Measurements from ENCODE around the gene PAK1.

PAK1 gene

DNA sequence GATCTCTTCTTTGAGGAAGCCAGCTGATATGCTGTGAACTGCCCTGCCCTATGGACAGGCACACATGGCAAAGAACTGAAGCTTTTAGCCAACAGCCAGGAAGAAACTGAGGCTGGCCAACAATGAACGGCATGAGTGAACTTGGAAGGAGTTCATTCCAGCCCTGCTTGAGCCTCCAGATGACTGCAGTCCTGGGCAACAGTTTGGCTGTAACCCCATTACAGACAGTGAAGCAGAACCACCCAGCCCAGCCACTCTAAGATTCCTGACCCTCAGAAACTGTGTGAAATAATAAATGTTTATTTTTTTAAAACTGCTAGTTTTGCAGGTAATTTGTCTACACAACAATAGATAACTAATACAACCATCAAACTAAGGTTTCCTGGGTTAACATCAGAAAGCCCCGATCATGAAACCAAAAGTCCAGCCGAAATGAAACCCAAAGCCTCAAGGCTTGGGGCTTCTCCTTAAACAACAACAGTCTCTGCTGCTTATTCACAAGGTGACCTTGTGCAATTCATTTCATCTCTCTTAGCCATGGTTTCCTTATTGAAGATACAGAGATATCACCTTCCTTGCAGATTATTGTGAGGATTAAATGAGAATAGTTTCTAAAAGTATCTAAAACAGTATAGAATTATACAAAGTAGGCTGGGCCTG lies 31.4 kb downstream of the PAK1 start:
- Mint-ChIP-seq H3K27ac (no peak overlapping the region), H3K27me3 (peaks cover 6 to 18% of the 10 kb centered on the region in 2 donors), H3K4me1 (ENCODE audit: low read depth in 2 of 2) (no peaks in the 10 kb centered on the region), H3K4me3 (no peak overlapping the region), H3K9me3 (no peaks in the 10 kb centered on the region), H3K36me3 (ENCODE audit: insufficient read depth) (no peaks in the 10 kb centered on the region)
- DNase-seq: no peak
- no peak for ATAC-seq (replicated peaks)

DNA sequence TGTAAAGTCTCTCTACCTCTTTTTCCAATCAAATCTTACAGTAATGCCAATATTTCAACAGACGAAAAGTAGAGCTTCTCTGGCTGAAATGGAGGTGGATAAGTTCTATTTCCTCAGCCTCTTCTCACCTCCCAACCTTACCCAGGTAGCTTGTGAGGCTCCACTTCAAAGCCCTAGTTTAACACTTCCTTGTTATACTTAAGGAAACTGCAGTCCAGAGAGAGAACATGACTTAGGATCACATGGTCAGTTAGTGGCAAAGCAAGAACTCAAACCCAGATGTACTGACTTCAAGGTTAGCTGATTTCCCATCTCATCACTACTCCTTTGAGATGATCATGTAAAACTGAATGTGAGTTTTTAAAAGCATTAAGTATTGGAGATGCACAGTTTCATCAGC lies 32.5 kb downstream of the PAK1 start:
- Mint-ChIP-seq H3K27ac (no peak overlapping the region), H3K4me1 (ENCODE audit: low read depth in 2 of 2) (no peaks in the 10 kb centered on the region), H3K9me3 (no peaks in the 10 kb centered on the region), H3K4me3 (no peak overlapping the region), H3K27me3 (peaks cover 6 to 19% of the 10 kb centered on the region in 2 donors), H3K36me3 (ENCODE audit: insufficient read depth) (no peaks in the 10 kb centered on the region)
- ATAC-seq (replicated peaks) (no peak), DNase-seq (no peak)

DNA sequence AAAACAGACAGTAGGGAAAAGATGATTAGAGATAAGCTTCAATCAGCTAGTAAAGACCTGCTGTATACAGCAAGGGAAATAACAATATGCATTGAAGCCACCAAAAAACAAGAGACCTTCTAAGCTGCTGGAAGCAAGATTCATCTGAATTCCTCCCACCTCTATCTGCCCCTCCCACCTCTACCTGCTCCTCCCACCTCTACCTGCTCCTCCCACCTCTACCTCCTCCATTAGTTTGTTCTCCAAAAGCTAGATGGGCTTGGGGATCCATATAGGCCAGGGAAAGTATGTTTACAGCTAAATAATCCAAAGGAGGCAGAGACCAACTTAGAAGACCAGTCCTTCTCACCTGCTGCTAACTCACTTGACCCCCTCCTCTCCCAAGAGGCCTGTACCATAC lies 33.2 kb downstream of the PAK1 start:
- Mint-ChIP-seq H3K4me3 (no peak overlapping the region), H3K36me3 (ENCODE audit: insufficient read depth) (no peaks in the 10 kb centered on the region), H3K27ac (no peak overlapping the region), H3K9me3 (no peaks in the 10 kb centered on the region), H3K27me3 (peaks cover 6 to 19% of the 10 kb centered on the region in 2 donors), H3K4me1 (ENCODE audit: low read depth in 2 of 2) (no peaks in the 10 kb centered on the region)
- ATAC-seq (replicated peaks) (no peak), DNase-seq (no peak)

DNA sequence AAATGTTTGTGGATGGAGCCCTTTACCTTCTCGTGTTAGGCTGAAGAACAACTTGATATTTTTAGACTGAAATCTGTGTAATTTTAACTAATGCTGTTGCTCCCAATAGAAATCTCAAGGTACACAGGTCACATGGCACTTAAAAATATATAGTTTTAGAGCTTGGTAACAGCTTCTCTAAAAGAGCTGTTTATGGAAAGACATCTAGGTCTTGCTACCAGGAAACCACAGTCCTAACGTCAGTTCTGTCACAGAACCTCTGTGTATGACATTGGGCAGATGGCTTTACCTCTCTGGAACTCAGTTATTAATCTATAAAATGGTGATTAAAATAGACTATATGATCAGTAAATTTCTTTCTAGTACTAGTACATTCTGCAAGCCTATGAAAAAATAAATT lies 35.4 kb downstream of the PAK1 start:
- Mint-ChIP-seq H3K36me3 (ENCODE audit: insufficient read depth) (no peaks in the 10 kb centered on the region), H3K4me1 (ENCODE audit: low read depth in 2 of 2) (no peaks in the 10 kb centered on the region), H3K4me3 (no peak overlapping the region), H3K9me3 (no peaks in the 10 kb centered on the region), H3K27me3 (peaks cover 6 to 19% of the 10 kb centered on the region in 2 donors), H3K27ac (no peak overlapping the region)
- ATAC-seq (replicated peaks) (no peak), DNase-seq (no peak)

DNA sequence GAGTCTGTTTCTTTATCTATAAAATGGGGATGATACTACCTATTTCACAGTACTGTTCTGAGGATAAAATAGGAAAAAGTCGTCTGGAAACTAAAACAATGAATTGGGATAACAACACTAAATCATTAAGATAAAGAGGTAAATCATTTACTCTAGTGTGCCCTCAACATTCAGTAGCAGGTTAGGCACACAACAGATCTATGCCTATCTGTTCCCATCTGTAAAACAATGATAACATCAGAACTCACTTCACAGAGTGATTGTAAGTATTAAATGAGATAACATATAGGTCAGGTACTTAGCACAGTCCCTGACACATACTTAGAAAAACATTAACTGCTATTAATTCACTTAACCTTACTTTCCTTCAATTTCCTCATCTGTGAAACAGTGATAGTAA lies 36.9 kb downstream of the PAK1 start:
- Mint-ChIP-seq H3K4me3 (no peak overlapping the region), H3K4me1 (ENCODE audit: low read depth in 2 of 2) (no peaks in the 10 kb centered on the region), H3K36me3 (ENCODE audit: insufficient read depth) (no peaks in the 10 kb centered on the region), H3K9me3 (no peaks in the 10 kb centered on the region), H3K27ac (no peak overlapping the region), H3K27me3 (peaks cover 9 to 23% of the 10 kb centered on the region in 2 donors)
- no peak for ATAC-seq (replicated peaks)
- no peak for DNase-seq

DNA sequence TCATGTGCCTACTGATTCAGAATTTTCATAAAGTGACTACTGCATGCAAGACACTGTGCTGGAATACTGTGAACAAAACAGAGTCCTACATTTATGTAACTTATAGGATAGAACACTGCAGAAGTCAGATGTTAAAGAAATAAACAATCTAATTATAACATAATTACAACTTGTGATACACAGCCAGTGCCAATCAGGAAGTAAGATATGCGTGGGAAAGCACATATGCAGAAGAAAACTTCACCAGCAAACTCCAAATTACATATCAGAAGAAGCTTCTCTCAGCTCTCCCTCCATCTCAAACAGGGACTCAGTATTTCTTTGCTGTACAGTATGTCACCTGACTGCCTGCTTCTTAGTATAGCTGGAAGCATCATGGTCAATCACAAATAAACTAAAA lies 37.4 kb downstream of the PAK1 start:
- Mint-ChIP-seq H3K4me1 (ENCODE audit: low read depth in 2 of 2) (no peaks in the 10 kb centered on the region), H3K36me3 (ENCODE audit: insufficient read depth) (no peaks in the 10 kb centered on the region), H3K4me3 (no peak overlapping the region), H3K9me3 (no peaks in the 10 kb centered on the region), H3K27me3 (peaks cover 12 to 28% of the 10 kb centered on the region in 2 donors), H3K27ac (no peak overlapping the region)
- ATAC-seq (replicated peaks) (no peak), DNase-seq (no peak)

DNA sequence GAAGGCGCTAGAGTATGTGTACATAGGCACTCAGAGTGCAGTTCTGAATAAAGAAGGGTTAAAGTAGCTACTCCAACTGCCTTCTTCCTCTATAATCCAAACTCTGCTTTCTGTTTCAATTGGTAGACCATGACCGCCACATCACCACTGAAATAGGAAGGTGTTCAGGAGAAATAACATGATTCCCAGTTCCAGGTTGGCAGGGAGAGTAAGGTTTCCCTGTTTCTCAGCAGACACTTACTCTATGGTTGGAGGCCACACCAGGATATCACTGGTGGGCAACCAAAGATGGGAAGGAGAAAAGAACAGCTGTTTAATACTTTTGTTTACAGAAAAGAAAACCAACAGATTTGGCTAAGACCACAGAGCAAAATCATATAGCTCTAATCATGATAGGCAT lies 37.9 kb downstream of the PAK1 start:
- H3K27me3 Mint-ChIP-seq: peaks cover 12 to 29% of the 10 kb centered on the region in 2 donors
- H3K27ac Mint-ChIP-seq: no peak overlapping the region
- DNase-seq: no peak
- H3K36me3 Mint-ChIP-seq (ENCODE audit: insufficient read depth): no peaks in the 10 kb centered on the region
- no peaks in the 10 kb centered on the region for H3K4me1 Mint-ChIP-seq (ENCODE audit: low read depth in 2 of 2)
- no peaks in the 10 kb centered on the region for H3K9me3 Mint-ChIP-seq
- H3K4me3 Mint-ChIP-seq: no peak overlapping the region
- no peak for ATAC-seq (replicated peaks)

DNA sequence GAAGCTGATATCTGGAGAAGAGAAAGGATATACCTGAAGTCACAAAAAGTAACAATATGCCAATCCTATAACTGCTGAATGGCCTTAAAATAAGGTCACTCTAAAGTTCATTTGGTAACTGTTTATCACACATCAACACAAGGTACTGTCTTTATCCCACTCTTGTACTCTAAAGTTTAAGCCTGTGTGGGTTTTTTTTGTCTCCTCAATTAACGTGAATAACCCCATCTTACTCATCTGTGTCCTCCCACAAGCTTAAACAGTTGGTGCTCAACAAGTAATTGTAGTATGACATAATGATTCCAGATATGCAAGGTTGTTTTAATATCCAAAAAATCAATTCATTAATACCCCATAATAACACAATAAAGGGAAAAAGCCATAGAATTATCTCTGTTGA lies 42.1 kb downstream of the PAK1 start:
- Mint-ChIP-seq H3K4me1 (ENCODE audit: low read depth in 2 of 2) (no peaks in the 10 kb centered on the region), H3K27ac (no peak overlapping the region), H3K4me3 (no peak overlapping the region), H3K9me3 (no peaks in the 10 kb centered on the region), H3K27me3 (peaks cover 29 to 51% of the 10 kb centered on the region in 2 donors), H3K36me3 (ENCODE audit: insufficient read depth) (no peaks in the 10 kb centered on the region)
- ATAC-seq (replicated peaks): no peak
- no peak for DNase-seq

DNA sequence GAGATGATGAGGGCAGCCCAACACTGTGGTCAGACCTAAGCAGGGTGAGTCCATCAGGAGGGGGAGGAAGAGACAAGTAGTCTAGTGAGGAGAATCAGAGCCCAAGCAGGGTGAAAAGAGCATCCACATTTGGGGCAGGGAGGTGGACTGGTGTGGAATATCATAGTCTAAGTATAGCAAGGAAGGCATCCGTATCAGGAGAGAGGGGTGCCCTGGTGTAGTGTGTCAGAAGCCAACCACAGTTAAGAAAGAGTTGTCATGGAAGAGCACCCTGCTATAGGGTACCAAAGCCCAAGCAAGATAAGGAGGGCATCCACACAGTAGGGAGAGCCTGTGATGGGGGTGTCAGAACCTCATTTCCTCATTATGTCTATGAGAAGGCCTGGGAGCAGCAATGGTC lies 45.3 kb downstream of the PAK1 start:
- H3K27me3 Mint-ChIP-seq: peaks cover 34 to 51% of the 10 kb centered on the region in 2 donors

DNA sequence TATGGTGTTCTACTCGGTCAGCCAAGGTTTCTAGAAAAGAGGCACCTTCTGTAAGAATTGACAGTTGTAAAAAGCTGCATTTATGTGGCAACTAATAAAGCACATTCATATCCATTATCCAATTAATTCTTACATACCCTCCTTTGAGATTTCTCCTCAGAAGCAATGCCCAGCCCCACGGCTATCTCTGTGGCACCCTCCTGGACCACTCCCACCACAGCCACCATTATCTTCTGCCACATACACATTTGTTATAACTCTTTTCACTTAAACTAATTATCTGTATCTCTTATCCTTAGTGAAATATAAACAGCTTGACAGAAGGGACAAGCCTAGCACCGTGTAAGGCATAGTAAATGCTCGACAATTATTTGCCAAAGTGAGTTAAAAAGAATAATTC lies 48.5 kb downstream of the PAK1 start:
- H3K36me3 Mint-ChIP-seq (ENCODE audit: insufficient read depth): no peaks in the 10 kb centered on the region
- peaks cover 27 to 31% of the 10 kb centered on the region in 2 donors for H3K27me3 Mint-ChIP-seq
- H3K4me3 Mint-ChIP-seq: no peak overlapping the region
- DNase-seq (no peak), ATAC-seq (replicated peaks) (no peak)
- H3K27ac Mint-ChIP-seq: no peak overlapping the region
- H3K4me1 Mint-ChIP-seq (ENCODE audit: low read depth in 2 of 2): no peaks in the 10 kb centered on the region
- H3K9me3 Mint-ChIP-seq: no peaks in the 10 kb centered on the region

More for the DNA sequence above, 45.3 kb downstream of the PAK1 start:
- ATAC-seq (replicated peaks) (no peak), DNase-seq (no peak)
- no peaks in the 10 kb centered on the region for H3K9me3 Mint-ChIP-seq
- H3K4me1 Mint-ChIP-seq (ENCODE audit: low read depth in 2 of 2): no peaks in the 10 kb centered on the region
- no peak overlapping the region for H3K27ac Mint-ChIP-seq
- H3K36me3 Mint-ChIP-seq (ENCODE audit: insufficient read depth): no peaks in the 10 kb centered on the region
- no peak overlapping the region for H3K4me3 Mint-ChIP-seq

DNA sequence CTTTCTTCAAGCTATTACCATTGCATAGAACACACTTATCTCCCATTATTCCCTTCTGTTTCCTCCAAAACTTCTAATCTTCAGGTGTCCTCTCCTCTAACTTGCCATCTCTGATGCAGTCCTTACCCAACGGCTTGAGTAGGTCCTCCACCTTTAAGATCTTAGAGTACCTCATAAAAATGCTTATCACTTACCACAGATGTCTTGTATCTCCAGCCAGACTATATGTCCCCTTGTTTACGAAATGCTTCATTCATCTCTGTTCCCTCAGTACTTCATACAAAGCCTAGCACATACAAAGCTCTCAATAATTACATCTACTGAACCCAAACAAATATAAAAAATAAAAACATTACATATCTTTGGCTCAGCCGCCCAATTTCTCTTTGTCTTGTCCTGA lies 49.2 kb downstream of the PAK1 start:
- ATAC-seq (replicated peaks) (no peak), DNase-seq (no peak)
- no peaks in the 10 kb centered on the region for H3K36me3 Mint-ChIP-seq (ENCODE audit: insufficient read depth)
- H3K27ac Mint-ChIP-seq: no peak overlapping the region
- peaks cover 26 to 28% of the 10 kb centered on the region in 2 donors for H3K27me3 Mint-ChIP-seq
- H3K4me3 Mint-ChIP-seq: no peak overlapping the region
- H3K4me1 Mint-ChIP-seq (ENCODE audit: low read depth in 2 of 2): no peaks in the 10 kb centered on the region
- H3K9me3 Mint-ChIP-seq: no peaks in the 10 kb centered on the region

DNA sequence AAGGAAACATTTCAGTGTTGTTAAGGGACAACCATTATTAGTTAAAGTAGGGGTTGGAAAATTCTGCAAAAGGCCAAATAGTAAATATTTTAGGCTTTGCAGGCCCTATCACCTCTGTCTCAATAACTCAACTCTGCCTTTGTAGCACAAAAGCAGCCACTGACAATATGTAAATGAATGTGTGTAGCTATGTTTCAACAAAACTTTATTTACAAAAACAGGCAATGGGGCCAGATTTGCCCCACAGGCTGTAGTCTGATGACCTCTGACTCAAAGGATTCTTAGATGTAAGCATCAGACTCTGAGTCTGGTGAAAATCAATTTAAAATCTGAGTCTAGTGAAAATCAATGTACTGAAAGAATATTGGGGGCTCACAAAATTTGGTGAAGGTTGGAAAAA lies 50.3 kb downstream of the PAK1 start:
- no peak for ATAC-seq (replicated peaks)
- H3K36me3 Mint-ChIP-seq (ENCODE audit: insufficient read depth): no peaks in the 10 kb centered on the region

DNA sequence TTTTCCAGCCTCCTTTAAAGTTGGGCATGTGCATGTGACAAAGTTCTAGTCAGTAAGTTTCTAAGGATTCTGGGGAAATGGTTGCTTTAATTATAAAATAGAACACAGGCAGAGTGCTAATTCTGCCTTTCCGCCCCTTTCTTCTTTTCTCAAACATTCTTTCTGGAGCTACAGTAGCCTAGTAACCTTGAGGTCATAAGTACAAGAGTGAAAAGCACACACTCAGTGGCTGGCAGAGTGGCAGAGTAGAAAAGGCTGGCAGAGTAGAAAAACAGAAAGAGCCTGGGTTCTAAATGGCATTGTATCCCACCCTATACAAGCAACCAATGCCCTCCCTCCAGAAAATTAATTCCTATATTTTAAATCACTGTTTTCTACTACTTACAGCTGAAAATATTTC lies 51.2 kb downstream of the PAK1 start:
- no peak overlapping the region for H3K4me3 Mint-ChIP-seq
- H3K27ac Mint-ChIP-seq: no peak overlapping the region
- H3K4me1 Mint-ChIP-seq (ENCODE audit: low read depth in 2 of 2): no peaks in the 10 kb centered on the region
- ATAC-seq (replicated peaks) (no peak), DNase-seq (no peak)
- H3K27me3 Mint-ChIP-seq: peaks cover 8 to 9% of the 10 kb centered on the region in 2 donors
- H3K9me3 Mint-ChIP-seq: no peaks in the 10 kb centered on the region
- no peaks in the 10 kb centered on the region for H3K36me3 Mint-ChIP-seq (ENCODE audit: insufficient read depth)

More for the DNA sequence above, 50.3 kb downstream of the PAK1 start:
- DNase-seq: no peak
- H3K4me1 Mint-ChIP-seq (ENCODE audit: low read depth in 2 of 2): no peaks in the 10 kb centered on the region
- no peak overlapping the region for H3K4me3 Mint-ChIP-seq
- peaks cover 17 to 19% of the 10 kb centered on the region in 2 donors for H3K27me3 Mint-ChIP-seq
- H3K27ac Mint-ChIP-seq: no peak overlapping the region
- no peaks in the 10 kb centered on the region for H3K9me3 Mint-ChIP-seq

DNA sequence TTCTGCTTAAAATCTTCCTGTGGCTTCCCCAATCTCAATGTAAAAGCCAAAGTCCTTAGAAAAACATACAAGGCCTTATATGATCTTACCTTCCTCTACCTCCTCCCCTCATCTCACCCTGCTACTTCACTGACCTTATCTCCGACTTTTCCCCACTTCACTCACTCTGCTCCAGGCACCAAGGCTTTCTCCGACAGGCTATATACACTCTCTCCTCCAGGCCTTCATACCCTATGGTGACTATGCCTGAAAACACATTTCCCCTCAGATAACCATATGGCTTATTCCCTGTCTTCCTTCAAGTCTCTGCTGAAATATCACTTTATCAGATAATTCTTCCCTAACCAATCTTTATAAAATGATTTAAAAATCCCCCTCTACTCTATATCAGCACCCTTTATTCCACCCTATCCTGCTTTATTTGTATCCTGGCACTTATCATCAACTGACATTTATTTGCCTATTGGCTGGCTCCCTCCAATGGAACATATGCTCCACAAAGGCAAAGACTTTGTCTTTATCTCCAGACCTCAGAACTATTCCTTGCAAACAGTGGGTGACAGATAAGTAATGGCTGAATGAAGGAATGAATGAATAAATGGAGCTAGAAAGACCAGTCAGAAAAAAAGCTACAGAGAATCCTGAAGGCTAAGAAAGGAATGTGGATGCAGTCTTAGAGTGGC lies 52.7 kb downstream of the PAK1 start:
- Mint-ChIP-seq H3K4me3 (no peak overlapping the region), H3K9me3 (no peaks in the 10 kb centered on the region), H3K36me3 (ENCODE audit: insufficient read depth) (no peaks in the 10 kb centered on the region), H3K27me3 (peaks cover 0 to 5% of the 10 kb centered on the region in 2 donors), H3K4me1 (ENCODE audit: low read depth in 2 of 2) (no peaks in the 10 kb centered on the region), H3K27ac (no peak overlapping the region)
- no peak for DNase-seq
- no peak for ATAC-seq (replicated peaks)
